Endothelial cell of umbilical vein (primary cell): ENCODE data around the gene EIF5A2. TPM values are rescaled to one million over a fixed set of nuclear protein-coding genes. Genes with fewer than 3 reads are reported as not detected.

Experiments
- BruUV-seq: library from RNA; stranded (reverse); fragments of 400-500 nt; replicated peaks from 2 replicates; lab custom pipeline; 2021; lab: Mats Ljungman, UMichigan
- CTCF ChIA-PET: fragments of 300-600, 350-600 bp; sonication (Branson Sonifier 250); formaldehyde crosslinking; loops from one replicate; lab custom pipeline; 2021; ENCODE audit warnings: antibody characterized with exemption, inconsistent platforms; lab: Charles Lee
- POLR2A ChIA-PET: fragments of 300-600, 350-600 bp; sonication (Branson Sonifier 250); formaldehyde crosslinking; loops from one replicate; lab custom pipeline; 2021; ENCODE audit warnings: antibody characterized with exemption, inconsistent platforms; lab: Charles Lee
- DNase-seq: peaks from one replicate; pipeline ENCODE4 v3.0.0-alpha.2; 2011; ENCODE audit warnings: low read depth, low spot score
- FAIRE-seq: peaks from 2 replicates; lab custom pipeline; 2011; peaks lifted over from hg19 to GRCh38; lab: Jason Lieb, UNC
- H2AFZ ChIP-seq: 2 replicates; pipeline ENCODE4 v1.6.0; 2012; ENCODE audit warnings: low read depth, low read length, control low read depth, inconsistent platforms
- H3K27ac ChIP-seq: 2 replicates; pipeline ENCODE4 v1.5.1; 2011; ENCODE audit warnings: low read depth, mild to moderate bottlenecking, control low read depth, low read length, moderate library complexity; ENCODE audit not compliant: insufficient read depth
- H3K27me3 ChIP-seq, 2 experiments: 2 replicates each; pipeline versions ENCODE4 v1.6.0 to v1.6.1; 2011; ENCODE audit warnings: low read length in 2 of 2, mixed read lengths in 1 of 2; ENCODE audit not compliant: control insufficient read depth in 2 of 2, insufficient read depth in 2 of 2
- H3K36me3 ChIP-seq, 2 experiments: 2 replicates in 1 of 2; 3 replicates in 1 of 2; pipeline ENCODE4 v1.5.1; 2011; ENCODE audit warnings: low read length in 2 of 2, mild to moderate bottlenecking in 1 of 2, moderate library complexity in 1 of 2; ENCODE audit not compliant: control insufficient read depth in 2 of 2, insufficient read depth in 2 of 2; ENCODE audit errors: extremely low read depth in 1 of 2
- H3K4me1 ChIP-seq: 3 replicates; pipeline ENCODE4 v1.5.1; 2011; ENCODE audit warnings: mild to moderate bottlenecking, low read length; ENCODE audit not compliant: control insufficient read depth, insufficient read depth; ENCODE audit errors: extremely low read depth
- H3K4me2 ChIP-seq: 2 replicates; pipeline ENCODE4 v1.6.1; 2011; ENCODE audit warnings: low read length, control low read depth, mixed read lengths; ENCODE audit not compliant: insufficient read depth
- H3K4me3 ChIP-seq, 3 experiments: fragments of 200-600 bp in 1 of 3; sonication (generic), shearing (Covaris generic) in 1 of 3; replicated peaks in 1 of 3; 2 replicates each; pipeline ENCODE4 v1.5.1; 2011 to 2016; ENCODE audit warnings: control low read depth in 3 of 3, low read length in 3 of 3, mild to moderate bottlenecking in 2 of 3, inconsistent platforms in 1 of 3, low read depth in 1 of 3, moderate library complexity in 1 of 3; ENCODE audit not compliant: insufficient read depth in 1 of 3
- H3K79me2 ChIP-seq: 2 replicates; pipeline ENCODE4 v1.6.0; 2012; ENCODE audit warnings: low read length, inconsistent platforms; ENCODE audit not compliant: control insufficient read depth, insufficient read depth
- H3K9ac ChIP-seq: replicated peaks from 2 replicates; pipeline ENCODE3; 2011; ENCODE audit warnings: low read length, control low read depth; ENCODE audit not compliant: insufficient read depth; ENCODE audit errors: extremely low read depth
- H3K9me1 ChIP-seq: replicated peaks from 3 replicates; pipeline ENCODE4 v1.6.0; 2011; ENCODE audit warnings: mild to moderate bottlenecking, low read length; ENCODE audit not compliant: control insufficient read depth, insufficient read depth; ENCODE audit errors: extremely low read depth
- H3K9me3 ChIP-seq: replicated peaks from 2 replicates; pipeline ENCODE4 v1.5.1; 2012; ENCODE audit warnings: low read length, inconsistent platforms; ENCODE audit not compliant: control insufficient read depth, insufficient read depth
- H4K20me1 ChIP-seq: replicated peaks from 2 replicates; pipeline ENCODE3; 2011; ENCODE audit warnings: mild to moderate bottlenecking, low read length; ENCODE audit not compliant: control insufficient read depth, insufficient read depth; ENCODE audit errors: extremely low read depth
- FOS ChIP-seq: IDR thresholded peaks from 2 replicates; pipeline ENCODE4 v1.6.1; 2011; ENCODE audit warnings: mild to moderate bottlenecking, low read length, moderate library complexity, borderline replicate concordance; ENCODE audit not compliant: insufficient read depth
- JUN ChIP-seq: IDR thresholded peaks from 2 replicates; pipeline ENCODE4 v1.6.1; 2011; ENCODE audit warnings: borderline replicate concordance, low read depth; ENCODE audit not compliant: insufficient read length, insufficient read depth
- dilution Hi-C: fragments of 300-500 bp; cut with MboI; formaldehyde crosslinking; loops from one replicate; pipeline ENCODE4 v1.15.0; 2019; ENCODE audit warnings: low sequenced_read_pairs; ENCODE audit not compliant: extremely low pct_ligation_motif_present
- intact Hi-C: fragments of 100-400 bp; cut with micrococcal nuclease; formaldehyde crosslinking; loops from one replicate; pipeline ENCODE4 v1.10.0; 2022
- polyA plus RNA-seq, 4 experiments: library from polyadenylated mRNA; depleted of rRNA in 3 of 4; stranded (reverse) in 3 of 4; unstranded in 1 of 4; fragments of >200 nt; gene quantifications; 2 replicates each; pipeline versions ENCODE4 v1.2.1 to v1.2.3, GENCODE V29; 2011 to 2012; ENCODE audit warnings: missing spikeins in 1 of 4
- total RNA-seq: library from RNA; stranded (reverse); gene quantifications from 2 replicates; pipeline ENCODE4 v1.2.3, GENCODE V29; 2021

The EIF5A2 gene
- total and polyA plus RNA-seq, 2 donors (not counting 3 experiments of a cell fraction or from before 2014, with no cell fraction given), result 3.7 to 10.9 TPM

DNA sequence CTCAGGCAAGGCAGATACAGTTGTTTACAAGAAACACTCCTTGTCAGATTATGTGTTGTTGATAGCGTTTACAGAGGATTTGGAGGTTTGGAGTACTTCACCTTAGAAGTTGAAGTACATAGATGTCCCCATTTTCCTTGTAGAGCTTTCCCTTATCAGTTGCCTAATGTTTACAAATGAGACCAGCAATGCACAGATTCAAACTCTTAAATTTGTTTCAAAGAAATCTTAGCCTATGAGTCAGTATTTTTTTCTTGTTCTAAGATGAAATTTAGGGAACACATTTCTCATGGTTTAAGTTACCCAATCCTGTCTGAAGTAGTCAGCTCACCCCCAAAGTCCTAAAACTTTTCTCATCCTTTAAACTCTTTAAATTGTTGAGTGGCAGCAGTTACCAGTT lies 6.3 kb upstream of the EIF5A2 start:
- Histone ChIP-seq H3K27ac (no peak overlapping the region), H2AFZ (no peak overlapping the region), H3K9ac (no peak overlapping the region), H3K4me3 (no peak overlapping the region), H4K20me1 (no peaks in the 10 kb centered on the region), H3K36me3 (no peaks in the 10 kb centered on the region), H3K79me2 (no peaks in the 10 kb centered on the region), H3K4me1 (no peaks in the 10 kb centered on the region), H3K9me3 (no peaks in the 10 kb centered on the region), H3K9me1 (no peaks in the 10 kb centered on the region), H3K27me3 (peaks cover 0 to 6% of the 10 kb centered on the region in 2 experiments), H3K4me2 (no peak overlapping the region)
- ChIA-PET POLR2A (interaction anchor here (0.6 kb wide), 1 partner anchor 559 kb away, joined by 5 read pairs; no protein-coding TSS in a partner anchor), CTCF (no interaction called here)
- DNase-seq, result no peak
- FAIRE-seq, result no peak
- no peak for TF ChIP-seq JUN
- no peak for TF ChIP-seq FOS
- intact Hi-C loops, result no loop called here
- dilution Hi-C loops, result no loop called here
- BruUV-seq, result no TSS peak

DNA sequence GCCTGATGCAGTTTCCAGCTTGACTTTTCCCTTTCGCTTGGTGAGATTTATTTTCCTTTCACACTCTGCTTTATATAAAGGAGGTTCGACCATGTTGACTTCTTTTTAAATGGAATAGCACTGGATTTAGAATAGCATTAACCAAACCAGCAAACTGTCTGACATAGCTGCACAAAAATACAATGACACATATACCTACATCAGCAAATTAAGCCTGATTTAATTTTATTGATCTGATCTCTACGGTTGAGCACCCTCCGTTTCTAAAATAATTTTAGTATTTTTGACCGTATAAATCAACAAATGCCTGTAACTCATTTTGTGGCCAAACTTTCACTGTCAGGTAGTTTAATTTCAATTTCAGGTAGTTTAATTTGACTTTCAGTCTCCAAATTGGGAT lies 5.8 kb upstream of the EIF5A2 start:
- Histone ChIP-seq H3K4me2 (no peak overlapping the region), H4K20me1 (no peaks in the 10 kb centered on the region), H3K27ac (no peak overlapping the region), H3K4me3 (no peak overlapping the region), H3K9ac (no peak overlapping the region), H3K9me1 (no peaks in the 10 kb centered on the region), H3K9me3 (no peaks in the 10 kb centered on the region), H3K36me3 (no peaks in the 10 kb centered on the region), H3K27me3 (peaks cover 0 to 6% of the 10 kb centered on the region in 2 experiments), H2AFZ (no peak overlapping the region), H3K4me1 (no peaks in the 10 kb centered on the region), H3K79me2 (no peaks in the 10 kb centered on the region)
- no TSS peak for BruUV-seq
- FAIRE-seq (no peak), DNase-seq (no peak)
- dilution Hi-C loops, result no loop called here
- ChIA-PET CTCF (no interaction called here), POLR2A (interaction anchor here (0.6 kb wide), 1 partner anchor 558 kb away, joined by 5 read pairs; no protein-coding TSS in a partner anchor)
- intact Hi-C loops, result no loop called here
- TF ChIP-seq JUN, result no peak
